HFFc6 (cell line): ENCODE results near the gene WDR45B. TPM values are rescaled to one million over a fixed set of nuclear protein-coding genes. Genes with fewer than 3 reads are reported as not detected.

Source experiments
- DNase-seq: peaks from one replicate; pipeline ENCODE4 v3.0.0-alpha.2; 2018
- H3K27ac Mint-ChIP-seq: 2 replicates; pipeline ENCODE4 v1.8.0; 2020; ENCODE audit warnings: mild to moderate bottlenecking, mixed read lengths
- H3K27me3 Mint-ChIP-seq: 2 replicates; pipeline ENCODE4 v1.8.0; 2021; ENCODE audit warnings: mild to moderate bottlenecking, moderate library complexity, mixed read lengths; ENCODE audit not compliant: insufficient read depth
- H3K36me3 Mint-ChIP-seq: 2 replicates; pipeline ENCODE4 v1.8.0; 2021; ENCODE audit warnings: low read depth, mixed read lengths
- H3K4me1 Mint-ChIP-seq: 2 replicates; pipeline ENCODE4 v1.8.0; 2020; ENCODE audit warnings: low read depth, mixed read lengths
- H3K4me3 Mint-ChIP-seq: 2 replicates; pipeline ENCODE4 v1.8.0; 2020; ENCODE audit warnings: mild to moderate bottlenecking, moderate library complexity, mixed read lengths
- H3K9me3 Mint-ChIP-seq: 2 replicates; pipeline ENCODE4 v1.8.0; 2020; ENCODE audit warnings: mild to moderate bottlenecking, mixed read lengths
- CTCF ChIP-seq: fragments of 200-600 bp; sonication (generic); IDR thresholded peaks from 2 replicates; pipeline ENCODE4 v1.5.0; 2021; ENCODE audit warnings: antibody characterized with exemption, mild to moderate bottlenecking
- total RNA-seq, 6 experiments: library from RNA; stranded (reverse); fragmentation: NEBNext Ultra II Directional; extraction: Animal tissue kit (Norgen Biotek cat#: 25700); gene quantifications; 2 replicates in 1 of 6; 3 replicates in 5 of 6; pipeline ENCODE4 v1.2.3, GENCODE V29; 2021

WDR45B gene
- total RNA-seq, 6 experiments from 2014 or later = 60.6 to 73.5 (median 66.3) TPM

- Mint-ChIP-seq H3K27me3 (peaks cover 2% of the 10 kb centered on the region), H3K36me3 (peaks cover 45% of the 10 kb centered on the region), H3K4me1 (no peaks in the 10 kb centered on the region; the same call in 1 of the 2 replicates), H3K27ac (no peak overlapping the region), H3K4me3 (no peak overlapping the region), H3K9me3 (no peaks in the 10 kb centered on the region)
- DNase-seq = no peak
- no peak for TF ChIP-seq CTCF
Observed at GRCh38 chr17:82605939-82606600, 42.2 kb downstream of the WDR45B start.

GRCh38 chr17:82604532-82604931, 43.7 kb downstream of the WDR45B start:
- Mint-ChIP-seq H3K27ac (no peak overlapping the region), H3K9me3 (no peaks in the 10 kb centered on the region), H3K4me3 (no peak overlapping the region), H3K36me3 (peaks cover 42% of the 10 kb centered on the region), H3K27me3 (peaks cover 2% of the 10 kb centered on the region), H3K4me1 (no peaks in the 10 kb centered on the region; the same call in 1 of the 2 replicates)
- no peak for TF ChIP-seq CTCF
- DNase-seq = no peak

GRCh38 chr17:82603981-82604448, 44.2 kb downstream of the WDR45B start:
- Mint-ChIP-seq H3K27ac (no peak overlapping the region), H3K4me1 (no peaks in the 10 kb centered on the region; the same call in 1 of the 2 replicates), H3K27me3 (peaks cover 2% of the 10 kb centered on the region), H3K4me3 (no peak overlapping the region), H3K36me3 (peaks cover 39% of the 10 kb centered on the region), H3K9me3 (no peaks in the 10 kb centered on the region)
- no peak for DNase-seq
- TF ChIP-seq CTCF = no peak

- Mint-ChIP-seq H3K4me3 (no peak overlapping the region), H3K4me1 (no peaks in the 10 kb centered on the region; the same call in 1 of the 2 replicates), H3K27me3 (peaks cover 2% of the 10 kb centered on the region), H3K9me3 (no peaks in the 10 kb centered on the region), H3K27ac (peak overlapping the region; percentile 10; the same call in 1 of the 2 replicates), H3K36me3 (peaks cover 41% of the 10 kb centered on the region)
- DNase-seq = no peak
- TF ChIP-seq CTCF = no peak
Observed at GRCh38 chr17:82602986-82603710, 45.1 kb downstream of the WDR45B start.

GRCh38 chr17:82602487-82602886, 45.8 kb downstream of the WDR45B start:
- Mint-ChIP-seq H3K4me1 (no peaks in the 10 kb centered on the region; the same call in 1 of the 2 replicates), H3K27ac (no peak overlapping the region), H3K36me3 (peaks cover 45% of the 10 kb centered on the region), H3K9me3 (no peaks in the 10 kb centered on the region), H3K27me3 (peaks cover 2% of the 10 kb centered on the region), H3K4me3 (no peak overlapping the region)
- no peak for TF ChIP-seq CTCF
- DNase-seq = no peak
